ENCODE data around the gene TBL1X.

DNA sequence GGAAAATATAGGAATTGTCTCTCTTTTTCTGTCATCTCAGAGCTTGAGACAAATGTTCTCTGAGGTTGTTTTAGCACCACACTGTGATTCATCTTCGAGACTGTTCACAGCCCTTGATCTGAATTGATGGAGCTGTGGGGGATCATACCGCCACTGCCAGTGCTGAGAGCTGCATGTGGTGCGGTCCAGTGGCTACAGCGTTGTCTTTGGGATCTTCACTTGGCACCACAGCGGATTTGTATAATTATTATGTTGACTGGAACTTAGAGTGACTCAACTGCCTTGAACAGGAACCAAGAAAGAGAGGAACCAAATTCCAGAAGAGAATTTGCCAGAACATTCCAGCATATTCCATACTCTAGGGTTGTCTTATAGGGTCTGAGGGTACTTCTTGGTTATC is 29.1 kb downstream of the TBL1X start:
- TF ChIP-seq, protein P1, sequence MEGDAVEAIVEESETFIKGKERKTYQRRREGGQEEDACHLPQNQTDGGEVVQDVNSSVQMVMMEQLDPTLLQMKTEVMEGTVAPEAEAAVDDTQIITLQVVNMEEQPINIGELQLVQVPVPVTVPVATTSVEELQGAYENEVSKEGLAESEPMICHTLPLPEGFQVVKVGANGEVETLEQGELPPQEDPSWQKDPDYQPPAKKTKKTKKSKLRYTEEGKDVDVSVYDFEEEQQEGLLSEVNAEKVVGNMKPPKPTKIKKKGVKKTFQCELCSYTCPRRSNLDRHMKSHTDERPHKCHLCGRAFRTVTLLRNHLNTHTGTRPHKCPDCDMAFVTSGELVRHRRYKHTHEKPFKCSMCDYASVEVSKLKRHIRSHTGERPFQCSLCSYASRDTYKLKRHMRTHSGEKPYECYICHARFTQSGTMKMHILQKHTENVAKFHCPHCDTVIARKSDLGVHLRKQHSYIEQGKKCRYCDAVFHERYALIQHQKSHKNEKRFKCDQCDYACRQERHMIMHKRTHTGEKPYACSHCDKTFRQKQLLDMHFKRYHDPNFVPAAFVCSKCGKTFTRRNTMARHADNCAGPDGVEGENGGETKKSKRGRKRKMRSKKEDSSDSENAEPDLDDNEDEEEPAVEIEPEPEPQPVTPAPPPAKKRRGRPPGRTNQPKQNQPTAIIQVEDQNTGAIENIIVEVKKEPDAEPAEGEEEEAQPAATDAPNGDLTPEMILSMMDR (IDR thresholded peaks at IDR 0.05), result no peak
- no peak for TF ChIP-seq EZH2 (IDR thresholded peaks at IDR 0.05; ENCODE audit: borderline replicate concordance, insufficient read depth, low read depth, low read length, poor library complexity, severe bottlenecking)

Data from B cell (primary cell).